ENCODE data around the gene PRR5L.

- no peak for TF ChIP-seq EZH2 (IDR thresholded peaks at IDR 0.05)
- no peak for TF ChIP-seq CTCF (IDR thresholded peaks at IDR 0.05)
- TF ChIP-seq EZH2phosphoT487 (IDR thresholded peaks at IDR 0.05) = no peak
Measured at GRCh38 chr11:36364551-36365325, 68.7 kb downstream of the PRR5L start.

Data from neural progenitor cell (in vitro differentiated cells).